GM21423 (cell line): Measurements from ENCODE around the gene OSTC.

Experiments
- ATAC-seq: cut with Tn5 transposase; IDR thresholded peaks from one replicate; pipeline ENCODE4 v1.9.1; 2021; ENCODE audit warnings: mild to moderate bottlenecking, moderate library complexity; ENCODE audit not compliant: unreplicated experiment

The OSTC gene

DNA sequence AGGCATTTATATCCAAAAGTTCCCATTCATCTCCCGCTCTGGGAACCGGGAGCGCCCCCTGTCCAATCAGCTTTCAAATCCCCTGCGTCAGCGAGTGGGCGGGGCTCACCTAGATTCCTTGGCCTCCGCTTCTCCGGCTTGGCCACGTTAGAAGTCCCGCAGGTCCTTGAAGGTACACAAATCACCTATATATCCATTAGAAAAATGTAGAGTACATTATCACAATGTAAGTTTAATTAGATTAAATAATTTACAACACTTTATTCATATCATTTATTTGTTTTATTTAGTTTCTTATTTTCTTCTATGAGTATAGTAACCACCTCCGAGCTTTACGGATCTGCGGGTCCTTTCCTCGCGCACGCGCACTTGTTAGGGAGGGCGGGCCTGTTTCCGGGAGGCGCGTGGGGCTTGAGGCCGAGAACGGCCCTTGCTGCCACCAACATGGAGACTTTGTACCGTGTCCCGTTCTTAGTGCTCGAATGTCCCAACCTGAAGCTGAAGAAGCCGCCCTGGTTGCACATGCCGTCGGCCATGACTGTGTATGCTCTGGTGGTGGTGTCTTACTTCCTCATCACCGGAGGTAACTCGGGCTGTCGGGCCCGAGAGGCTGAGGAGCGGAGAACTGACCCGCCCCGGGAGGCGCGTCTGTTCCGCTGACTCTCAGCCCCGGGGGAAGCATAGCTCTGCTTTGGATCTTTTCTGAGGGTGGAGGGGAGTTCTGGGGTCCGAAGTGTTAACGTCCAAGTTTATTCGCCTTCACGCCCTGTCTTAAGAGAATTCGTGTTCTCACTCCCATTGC, at the start of gene OSTC:
TSS of gene OSTC (plus strand) at position 388 of the 802 bp plus-strand sequence. CDS start at position 445, 57 bp downstream.
- peak; percentile 92 for ATAC-seq

DNA sequence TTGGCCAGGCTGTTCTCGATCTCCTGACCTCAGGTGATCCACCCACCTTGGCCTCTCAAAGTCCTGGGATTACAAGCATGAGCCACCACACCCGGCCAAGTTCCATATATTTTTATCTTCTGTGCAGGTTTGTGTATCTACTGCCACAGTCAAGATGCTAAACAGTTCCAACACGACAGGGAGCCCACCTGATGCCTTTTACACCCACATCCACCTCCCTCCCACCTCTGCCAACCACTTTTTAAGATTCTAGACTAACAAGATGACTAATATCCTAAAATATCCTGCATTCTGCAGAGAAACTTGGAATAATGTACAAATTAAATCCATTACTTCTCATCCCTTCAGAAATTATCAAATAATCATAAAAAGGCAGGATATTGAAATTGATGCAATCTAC, 49.3 kb upstream of the OSTC start:
- no peak for ATAC-seq

DNA sequence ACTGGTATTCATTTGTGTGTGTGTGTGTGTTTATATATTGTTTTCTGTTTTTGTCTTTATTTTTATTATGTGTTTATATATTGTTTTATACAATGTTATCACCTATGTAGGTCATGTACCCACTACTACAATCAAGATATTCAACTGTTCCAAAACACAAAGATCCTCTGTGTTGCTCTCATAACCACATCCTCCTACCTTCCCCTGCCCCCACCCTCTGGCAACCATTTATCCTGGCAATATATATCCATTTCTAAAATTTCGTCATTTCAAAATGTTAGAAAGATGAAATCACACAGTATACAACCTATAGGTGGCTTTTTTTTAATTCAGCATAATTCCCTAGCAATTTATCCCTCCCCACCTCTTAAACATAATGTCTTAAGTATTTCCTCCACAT, 48.9 kb upstream of the OSTC start:
- no peak for ATAC-seq

DNA sequence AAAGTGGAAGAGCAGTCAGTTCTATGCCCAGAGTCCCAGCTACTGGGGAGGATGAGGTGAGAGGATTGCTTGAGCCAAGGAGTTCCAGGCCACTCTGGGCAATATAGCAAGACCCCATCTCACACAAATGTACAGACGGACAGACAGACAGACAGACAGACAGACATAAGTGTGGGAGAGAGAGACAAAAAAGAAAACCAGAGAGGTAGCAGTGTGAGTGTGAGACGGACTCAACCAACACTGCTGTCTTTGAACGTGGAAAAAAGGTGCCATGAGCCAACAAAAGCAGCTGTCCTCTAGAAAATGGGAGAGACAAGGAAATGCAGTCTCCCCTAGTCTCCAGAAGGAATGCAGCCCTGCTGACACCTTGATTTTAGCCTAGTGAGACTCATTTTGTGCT, 48.2 kb upstream of the OSTC start:
- ATAC-seq: no peak

DNA sequence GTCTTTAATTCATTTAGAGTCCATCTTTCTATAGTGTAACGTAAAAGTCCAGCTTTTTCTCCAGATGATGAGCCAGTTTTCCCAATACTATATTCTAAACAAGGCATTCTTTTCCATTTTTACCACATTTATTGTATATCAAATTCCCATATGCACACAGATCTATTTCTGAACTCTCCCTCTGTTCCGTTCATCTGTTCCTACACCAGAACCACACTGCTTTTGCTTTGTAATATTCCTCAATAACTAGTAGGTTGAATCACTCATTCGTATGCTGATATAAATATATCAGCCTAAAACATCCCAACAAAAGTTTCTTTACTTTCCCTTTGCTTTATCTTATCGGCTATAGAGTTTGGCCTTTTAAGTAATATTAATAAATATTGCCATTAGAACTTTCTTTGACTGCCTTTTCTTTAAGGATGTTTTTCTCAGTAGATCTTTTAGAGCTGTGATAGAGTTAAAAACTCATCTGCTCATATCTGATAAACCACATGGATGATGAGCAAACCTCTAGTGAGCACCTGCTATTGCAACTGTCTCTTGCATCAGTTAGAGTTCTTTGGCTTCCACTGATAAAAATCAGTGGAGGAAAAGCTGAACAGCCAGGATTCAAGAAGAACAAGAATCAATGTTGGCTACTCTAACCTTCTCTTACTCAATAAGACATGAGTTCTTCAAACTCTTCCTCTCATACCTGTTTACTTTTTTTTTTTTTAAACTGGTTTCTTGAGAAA, 43.2 kb upstream of the OSTC start:
- ATAC-seq: no peak

DNA sequence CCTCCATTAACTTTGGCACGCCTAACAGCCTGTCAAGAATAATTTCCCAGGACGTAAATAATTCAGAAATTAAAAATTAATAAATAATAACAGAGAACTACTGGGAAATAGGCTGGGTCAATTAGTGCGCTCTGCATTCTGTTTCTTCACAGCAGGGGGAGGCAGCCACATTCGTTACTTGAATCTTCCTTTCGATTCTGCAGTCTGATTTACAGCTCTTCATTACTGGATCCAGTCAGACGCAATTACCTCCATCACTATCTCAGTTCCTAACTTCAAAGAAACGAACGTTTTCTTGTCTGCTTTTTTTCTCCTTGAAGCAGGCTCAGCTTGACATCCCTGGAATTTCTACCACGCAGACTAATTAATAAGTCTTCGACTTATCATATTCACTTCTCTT, 39.0 kb upstream of the OSTC start:
- no peak for ATAC-seq

DNA sequence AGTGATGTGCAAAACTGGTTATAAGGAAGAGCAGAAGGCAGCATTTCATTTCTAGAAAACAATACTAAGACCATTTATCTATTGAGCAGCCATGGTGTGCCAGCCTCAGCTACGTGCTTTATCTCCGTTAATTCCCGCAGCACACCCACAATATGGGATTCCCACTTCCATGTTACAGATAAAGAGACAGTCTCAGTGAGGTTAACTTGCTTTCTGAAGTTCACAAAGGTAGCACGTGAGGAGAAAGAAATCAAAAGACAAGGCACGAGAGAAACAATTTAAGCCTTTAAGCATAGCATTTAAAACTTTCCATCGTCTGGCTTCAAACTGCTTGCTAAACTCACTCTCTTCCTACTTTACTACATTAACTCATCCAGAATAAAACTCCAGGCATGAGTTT, 38.0 kb upstream of the OSTC start:
- ATAC-seq: no peak

DNA sequence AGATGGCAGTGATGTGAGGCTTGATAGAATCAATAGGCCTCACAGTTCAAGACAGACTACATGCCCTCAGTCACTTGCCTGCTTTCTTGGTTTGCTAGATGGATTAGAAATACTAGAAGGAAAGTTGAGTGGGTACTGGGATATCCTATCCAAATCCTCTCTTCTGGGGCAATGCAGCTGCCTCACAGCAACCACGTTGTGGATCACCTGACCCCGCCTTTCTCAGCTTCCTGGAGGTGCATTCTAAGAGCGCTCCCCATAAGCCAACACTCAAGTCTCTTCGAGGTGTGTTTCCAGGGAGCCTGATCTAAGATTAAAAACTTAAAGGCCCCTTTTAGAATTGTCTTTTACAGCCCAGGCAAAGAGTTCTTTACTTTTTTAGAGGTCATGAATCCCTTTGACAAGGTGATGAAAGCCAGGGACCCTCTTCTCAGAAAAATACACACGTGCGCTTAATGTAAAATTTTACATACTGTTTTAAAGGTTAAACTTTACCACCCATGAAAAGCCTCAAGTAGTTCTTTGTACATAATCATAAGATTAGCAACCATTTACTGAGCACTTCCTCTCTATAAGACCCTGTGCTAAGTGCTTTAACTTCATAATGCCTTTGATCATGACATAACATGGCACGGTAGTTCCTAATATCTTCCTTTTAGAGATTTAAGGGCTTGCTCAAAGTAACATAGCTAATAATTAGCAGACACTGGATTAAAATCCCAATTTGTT, 30.9 kb upstream of the OSTC start:
- ATAC-seq: peak; percentile 6

DNA sequence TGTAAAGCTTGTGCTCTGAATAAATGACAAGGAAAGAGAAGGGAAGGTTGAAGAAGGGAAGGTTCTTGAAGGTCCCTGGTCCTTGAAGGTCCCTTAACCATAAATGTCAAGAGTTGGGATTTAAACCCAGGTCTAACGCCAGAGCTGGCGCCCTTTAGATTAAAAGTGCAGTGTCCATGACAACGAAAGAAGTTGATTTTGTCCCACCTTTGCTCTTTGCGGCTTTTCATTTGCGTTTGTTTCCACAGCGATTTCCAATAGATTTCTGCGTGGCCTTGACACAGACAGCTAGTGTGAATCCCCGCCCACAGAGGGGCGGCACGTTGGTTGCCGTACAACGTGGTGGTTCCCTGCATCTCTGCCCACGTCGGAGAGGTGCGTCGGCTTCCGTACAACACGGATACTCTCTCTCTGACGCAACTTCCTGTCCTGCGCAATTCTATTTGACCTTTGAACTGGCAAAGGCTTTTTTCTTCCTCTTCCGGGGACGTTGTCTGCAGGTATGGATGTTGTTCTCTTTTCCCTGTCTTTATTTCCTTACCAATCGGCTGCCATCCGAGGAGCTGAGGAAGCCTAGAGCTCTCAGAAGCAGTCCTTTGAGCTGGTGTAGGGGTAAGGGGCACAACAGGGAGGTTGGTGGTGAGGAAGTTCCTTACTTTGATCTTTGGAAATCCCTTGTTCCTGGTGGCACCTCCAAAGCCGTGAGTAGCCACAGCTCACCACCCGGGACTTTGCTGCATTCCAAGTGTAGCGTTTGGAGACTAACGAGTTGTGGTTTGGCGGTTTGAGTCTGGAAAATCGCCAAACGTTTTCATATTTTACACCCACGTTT, 30.1 kb upstream of the OSTC start, which contains the start of gene RPL34:
TSS of gene RPL34 (plus strand) at position 476 of the 832 bp plus-strand sequence. CDS start 1,384 bp downstream, outside the sequence.
- peak; percentile 100 for ATAC-seq

DNA sequence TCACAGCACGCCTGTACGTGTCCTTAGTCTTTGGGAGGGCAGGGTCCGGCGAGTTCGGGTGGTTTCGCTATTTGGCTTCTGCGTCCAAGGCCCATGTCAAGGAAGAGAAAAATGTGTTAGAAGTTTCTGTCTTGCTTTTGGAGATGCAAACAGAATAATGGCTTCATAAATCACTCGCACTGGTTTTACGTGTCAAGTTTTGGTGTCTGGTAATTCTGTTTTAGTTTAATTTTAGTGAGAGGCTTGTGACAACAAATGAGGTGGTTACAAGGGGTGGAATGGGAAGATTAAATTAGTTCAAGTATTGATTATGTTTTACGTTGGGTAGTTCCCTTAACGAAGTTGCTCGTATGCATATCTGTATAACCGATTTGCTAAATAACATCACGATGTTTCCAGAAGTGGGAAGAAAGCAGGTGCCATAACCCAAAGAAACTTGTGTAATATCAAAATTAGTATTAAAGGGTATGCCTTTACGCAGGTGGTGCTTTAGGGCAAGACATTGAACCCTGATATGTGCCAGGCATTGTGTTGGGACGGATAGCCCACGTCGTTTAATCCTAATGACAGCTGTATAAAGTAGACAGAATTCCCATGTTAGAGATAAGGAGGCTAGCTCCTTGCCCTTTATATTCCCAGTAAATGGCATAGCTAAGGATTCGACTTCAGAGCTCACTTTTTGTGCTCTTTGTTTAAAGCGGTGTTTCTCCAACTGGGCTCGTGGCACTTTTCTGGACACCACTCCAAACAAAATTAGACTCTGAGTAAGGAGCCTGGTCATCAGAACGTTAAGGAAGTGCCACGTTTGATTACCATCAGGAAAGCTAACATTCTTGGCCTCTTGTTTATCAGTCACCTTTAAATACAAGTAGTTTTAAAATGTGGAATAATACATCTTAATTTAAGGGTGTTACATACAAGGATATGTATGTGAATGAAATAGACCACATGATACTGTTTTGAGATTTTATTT, 29.2 kb upstream of the OSTC start:
- ATAC-seq: no peak

DNA sequence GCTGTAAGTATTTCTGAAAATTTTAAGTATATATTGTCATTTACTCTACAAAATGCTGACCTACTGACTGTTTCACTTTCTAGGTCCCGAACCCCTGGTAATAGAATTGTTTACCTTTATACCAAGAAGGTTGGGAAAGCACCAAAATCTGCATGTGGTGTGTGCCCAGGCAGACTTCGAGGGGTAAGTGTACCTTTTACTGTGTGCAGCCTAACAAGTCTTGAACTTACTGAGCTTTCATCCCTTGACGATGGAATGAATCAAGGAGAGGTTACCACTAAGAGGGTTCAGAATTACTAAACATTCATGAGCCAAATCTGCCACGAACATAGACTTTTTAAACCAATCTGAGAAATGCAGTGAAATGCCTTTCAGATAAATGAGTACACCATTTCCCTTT, 28.4 kb upstream of the OSTC start:
- no peak for ATAC-seq

DNA sequence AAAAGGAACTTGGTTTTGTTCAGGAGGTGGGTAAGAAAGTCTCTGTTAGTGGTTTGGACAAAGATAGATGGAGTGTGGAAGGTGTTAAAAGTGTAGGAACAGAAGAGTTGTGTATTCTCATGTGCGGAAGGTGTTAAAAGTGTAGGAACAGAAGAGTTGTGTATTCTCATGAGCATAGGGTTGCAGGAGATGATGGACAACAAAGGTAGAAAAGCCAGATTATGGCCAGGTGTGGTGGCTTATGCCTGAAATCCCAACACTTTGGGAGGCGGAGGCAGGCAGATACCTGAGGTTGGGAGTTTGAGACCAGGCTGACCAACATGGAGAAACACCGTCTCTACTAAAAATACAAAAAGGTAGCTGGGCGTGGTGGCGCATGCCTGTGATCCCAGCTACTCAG, 27.6 kb upstream of the OSTC start:
- ATAC-seq: no peak

DNA sequence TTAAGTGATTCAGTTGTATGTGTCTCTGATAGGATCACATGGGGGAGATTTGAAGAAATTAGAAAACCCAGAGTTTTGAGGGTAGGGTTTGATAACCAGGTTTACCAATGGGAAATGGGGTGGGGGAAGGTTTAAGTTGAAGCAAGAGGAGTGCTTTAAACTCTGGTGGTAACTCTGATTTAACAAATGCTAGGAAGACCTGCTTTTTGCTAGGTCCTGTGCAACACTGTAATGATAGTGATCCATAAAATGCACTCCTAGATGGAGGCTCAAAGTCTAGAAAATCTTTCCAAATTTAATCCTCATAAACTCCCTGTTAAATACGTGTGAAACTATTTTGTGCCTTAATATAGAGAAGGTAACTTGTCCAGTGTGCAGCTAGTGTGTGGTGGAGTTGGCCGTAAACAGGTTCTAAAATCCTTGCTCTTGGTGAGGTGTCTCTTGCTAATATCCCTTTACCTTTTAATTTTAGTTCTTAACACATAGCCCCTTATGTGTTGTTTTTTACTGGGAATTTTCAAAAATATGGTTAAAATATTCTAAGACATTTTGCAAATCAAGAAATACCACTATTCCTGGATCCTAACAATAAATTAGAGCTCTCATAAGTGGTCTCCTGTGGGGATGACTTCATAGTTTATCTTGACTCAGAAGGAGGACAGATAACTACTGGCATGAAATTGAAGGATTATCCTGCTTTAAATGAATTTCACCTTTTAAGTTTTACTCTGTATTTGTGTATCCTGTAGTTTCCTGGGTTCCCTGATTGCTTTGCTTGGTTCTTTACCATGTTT, 25.9 kb upstream of the OSTC start:
- no peak for ATAC-seq

DNA sequence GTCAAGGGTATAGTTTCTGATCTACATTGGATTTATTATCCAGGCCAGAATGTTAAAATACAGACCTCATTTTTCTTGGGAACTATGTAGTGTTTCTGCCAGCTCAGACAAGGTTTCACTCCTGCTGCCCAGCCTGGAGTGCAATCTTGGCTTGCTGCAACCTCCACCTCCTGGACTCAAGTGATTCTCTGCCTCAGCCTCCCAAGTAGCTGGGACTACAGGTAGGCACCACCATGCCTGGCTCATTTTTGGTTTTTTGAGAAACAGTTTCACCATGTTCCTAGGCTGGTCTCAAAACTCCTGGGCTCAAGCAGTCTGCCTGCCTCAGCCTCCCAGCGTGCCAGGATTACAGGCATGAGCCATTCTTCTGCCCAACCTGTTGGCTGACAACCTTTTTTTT, 24.3 kb upstream of the OSTC start:
- ATAC-seq: no peak

DNA sequence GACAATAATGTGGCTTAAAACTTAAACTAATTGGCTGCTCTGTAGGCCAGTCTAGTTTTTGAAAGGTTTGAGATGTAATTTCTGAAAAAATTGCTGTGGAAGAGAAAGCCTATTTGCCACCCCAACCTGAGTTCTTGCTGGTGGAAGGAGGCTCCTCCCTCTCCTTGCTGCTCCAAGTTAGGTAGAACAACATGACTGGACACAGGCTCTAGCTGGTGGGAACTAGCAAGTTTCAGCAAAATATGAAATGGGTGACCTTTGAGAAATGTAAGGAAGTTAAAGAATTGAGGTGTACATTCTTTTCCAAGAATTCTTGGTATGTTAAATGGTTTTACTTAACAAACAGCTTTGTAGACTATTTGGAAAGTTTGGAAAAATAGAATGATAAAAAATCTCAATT, 22.0 kb upstream of the OSTC start:
- ATAC-seq: no peak

DNA sequence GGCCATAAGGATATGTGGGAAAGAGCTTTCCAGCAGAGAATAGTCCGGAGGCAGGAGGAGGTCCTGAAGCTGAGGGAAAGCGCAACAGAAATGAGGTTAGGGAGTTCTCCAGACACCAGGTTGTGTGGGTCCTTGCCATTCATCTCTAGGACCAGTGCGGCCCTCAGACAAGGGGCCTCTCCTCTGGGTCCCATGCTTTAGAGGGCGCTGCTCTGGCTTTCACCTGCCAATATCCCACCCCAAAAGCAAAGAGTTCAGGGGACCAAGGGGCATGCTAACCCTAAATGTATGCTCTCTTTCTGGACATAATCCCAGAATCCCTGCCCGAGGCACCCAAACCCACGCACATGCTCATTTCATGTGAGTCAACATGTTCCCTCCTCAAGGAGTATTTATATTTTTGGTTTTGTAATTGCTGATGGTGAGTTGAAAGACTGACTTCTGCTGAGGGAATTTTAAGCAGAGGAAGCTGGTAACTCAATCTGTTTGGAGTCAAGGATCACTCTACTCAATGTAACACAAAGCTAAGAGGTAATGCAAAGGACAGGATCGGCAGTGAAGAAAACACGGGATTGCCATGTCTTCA, 15.2 kb upstream of the OSTC start:
- no peak for ATAC-seq

DNA sequence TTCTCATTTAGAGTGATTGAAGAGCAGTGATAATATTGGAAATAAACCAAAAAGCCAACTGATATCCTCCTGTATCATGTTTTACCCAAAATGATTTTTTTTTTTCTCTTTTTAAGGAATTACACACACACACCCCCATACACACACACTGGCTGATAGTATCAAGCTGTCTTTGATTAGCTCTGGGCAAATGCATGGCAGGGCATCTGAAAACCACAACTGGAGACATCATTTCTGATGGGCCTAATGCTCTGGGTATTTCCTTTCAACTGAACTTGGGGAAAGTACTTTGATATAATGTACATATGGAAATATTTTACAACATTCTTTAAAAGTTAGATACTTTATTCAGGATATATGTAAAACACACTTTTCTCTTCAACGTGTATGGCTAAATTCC, 14.2 kb upstream of the OSTC start:
- ATAC-seq: no peak

DNA sequence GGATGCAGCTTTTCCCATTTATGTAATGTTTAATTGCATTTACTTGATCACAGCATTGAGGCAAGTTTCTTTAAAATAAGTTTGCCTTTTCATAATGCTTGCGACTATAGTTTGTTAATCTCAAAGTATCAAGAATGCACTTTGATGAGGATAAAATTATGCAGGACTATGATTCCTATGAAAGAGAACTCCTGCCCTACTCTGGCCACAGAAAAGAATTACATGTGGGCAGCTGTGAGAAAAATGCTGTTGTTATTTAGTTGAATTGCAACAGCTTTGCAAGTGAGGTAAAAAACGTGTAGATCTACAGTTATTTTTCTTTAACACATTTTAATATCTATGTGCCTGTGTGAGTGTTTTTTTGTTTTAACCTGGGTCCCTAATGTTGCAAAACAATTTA, 12.5 kb upstream of the OSTC start:
- ATAC-seq: no peak
